Fibroblast of skin of left biceps (primary cell): ENCODE results near the gene ALCAM.

ENCODE experiments used
- DNase-seq, 2 experiments: peaks; one replicate each; pipeline ENCODE4 v3.0.0-alpha.2; 2013; ENCODE audit warnings: low read depth in 2 of 2

The ALCAM gene

GRCh38 chr3:105366326-105367062 lies at the start of gene ALCAM:
ALCAM (plus strand) TSS chr3:105366909.
- peak; percentile 96 to 98 for DNase-seq

- DNase-seq = no peak
Observed at GRCh38 chr3:105317841-105318240, 48.9 kb upstream of the ALCAM start.

GRCh38 chr3:105322570-105323273 lies 44.0 kb upstream of the ALCAM start:
- DNase-seq = no peak

GRCh38 chr3:105323274-105323599 lies 43.5 kb upstream of the ALCAM start:
- DNase-seq = no peak

- no peak for DNase-seq
Observed at GRCh38 chr3:105324951-105325350, 41.8 kb upstream of the ALCAM start.

GRCh38 chr3:105327662-105328337 lies 38.9 kb upstream of the ALCAM start:
- DNase-seq = no peak

GRCh38 chr3:105328338-105328730 lies 38.4 kb upstream of the ALCAM start:
- DNase-seq = no peak

GRCh38 chr3:105332961-105333360 lies 33.7 kb upstream of the ALCAM start:
- no peak for DNase-seq

- no peak for DNase-seq
Observed at GRCh38 chr3:105334138-105334882, 32.4 kb upstream of the ALCAM start.

GRCh38 chr3:105339946-105340345 lies 26.8 kb upstream of the ALCAM start:
- no peak for DNase-seq

- DNase-seq = no peak
Observed at GRCh38 chr3:105343991-105344390, 22.7 kb upstream of the ALCAM start.

GRCh38 chr3:105345156-105345555 lies 21.6 kb upstream of the ALCAM start:
- DNase-seq = no peak

GRCh38 chr3:105347625-105348302 lies 18.9 kb upstream of the ALCAM start:
- no peak for DNase-seq

- DNase-seq = no peak
Observed at GRCh38 chr3:105348307-105348706, 18.4 kb upstream of the ALCAM start.

GRCh38 chr3:105349684-105350387 lies 16.9 kb upstream of the ALCAM start:
- no peak for DNase-seq

GRCh38 chr3:105351821-105352220 lies 14.9 kb upstream of the ALCAM start:
- peak in 1 of 2 experiments; percentile 62 for DNase-seq

- DNase-seq = no peak
Observed at GRCh38 chr3:105352976-105353375, 13.7 kb upstream of the ALCAM start.

- DNase-seq = no peak
Observed at GRCh38 chr3:105353485-105354161, 13.1 kb upstream of the ALCAM start.

- no peak for DNase-seq
Observed at GRCh38 chr3:105354429-105354828, 12.3 kb upstream of the ALCAM start.

GRCh38 chr3:105355408-105356061 lies 11.2 kb upstream of the ALCAM start:
- no peak for DNase-seq
